Measurements from ENCODE around the gene TAAR8.

Gene TAAR8

GRCh38 chr6:132515386-132515785, 37.1 kb upstream of the TAAR8 start:
- H3K9me3 Mint-ChIP-seq, result no peaks in the 10 kb centered on the region
- no peak overlapping the region for H3K4me3 Mint-ChIP-seq
- no peak overlapping the region for H3K27ac Mint-ChIP-seq
- no peak for TF ChIP-seq CTCF (IDR thresholded peaks at IDR 0.05)
- no peak for DNase-seq
- H3K36me3 Mint-ChIP-seq (ENCODE audit: low read depth), result no peaks in the 10 kb centered on the region
- peaks cover 51% of the 10 kb centered on the region for H3K27me3 Mint-ChIP-seq (ENCODE audit: low read depth, poor library complexity)
- H3K4me1 Mint-ChIP-seq, result peaks cover 29% of the 10 kb centered on the region

- H3K27me3 Mint-ChIP-seq (ENCODE audit: low read depth, poor library complexity), result peaks cover 20% of the 10 kb centered on the region
- H3K9me3 Mint-ChIP-seq, result peaks cover 7% of the 10 kb centered on the region
- H3K4me1 Mint-ChIP-seq, result no peaks in the 10 kb centered on the region
- no peak for TF ChIP-seq CTCF (IDR thresholded peaks at IDR 0.05)
- DNase-seq, result no peak
- H3K36me3 Mint-ChIP-seq (ENCODE audit: low read depth), result no peaks in the 10 kb centered on the region
- no peak overlapping the region for H3K27ac Mint-ChIP-seq
- H3K4me3 Mint-ChIP-seq, result no peak overlapping the region
Observed at GRCh38 chr6:132520953-132521352, 31.5 kb upstream of the TAAR8 start.

DNA sequence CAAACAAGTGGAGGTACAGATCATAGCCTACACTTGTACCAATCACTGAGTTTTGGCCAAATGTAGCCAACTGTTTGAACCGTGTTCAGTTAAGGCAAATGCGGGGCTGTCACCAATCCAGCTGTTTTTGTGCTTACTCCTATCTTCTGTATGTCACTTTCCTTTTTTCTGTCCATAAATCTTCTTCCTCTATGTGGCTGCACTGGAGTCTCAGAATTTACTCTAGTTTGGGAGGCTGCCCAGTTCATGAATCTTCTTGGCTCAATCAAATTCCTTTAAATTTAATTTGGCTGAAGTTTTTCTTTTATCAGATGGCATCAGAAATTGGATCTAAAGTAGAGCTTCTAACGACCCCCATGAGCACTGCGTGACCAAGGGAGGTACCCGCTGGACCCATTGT, 27.8 kb upstream of the TAAR8 start:
- TF ChIP-seq CTCF (IDR thresholded peaks at IDR 0.05), result no peak
- H3K4me3 Mint-ChIP-seq, result no peak overlapping the region
- peaks cover under 1% of the 10 kb centered on the region for H3K27me3 Mint-ChIP-seq (ENCODE audit: low read depth, poor library complexity)
- DNase-seq, result no peak
- H3K4me1 Mint-ChIP-seq, result peaks cover 14% of the 10 kb centered on the region
- no peaks in the 10 kb centered on the region for H3K36me3 Mint-ChIP-seq (ENCODE audit: low read depth)
- H3K27ac Mint-ChIP-seq, result no peak overlapping the region
- H3K9me3 Mint-ChIP-seq, result peaks cover 7% of the 10 kb centered on the region

DNA sequence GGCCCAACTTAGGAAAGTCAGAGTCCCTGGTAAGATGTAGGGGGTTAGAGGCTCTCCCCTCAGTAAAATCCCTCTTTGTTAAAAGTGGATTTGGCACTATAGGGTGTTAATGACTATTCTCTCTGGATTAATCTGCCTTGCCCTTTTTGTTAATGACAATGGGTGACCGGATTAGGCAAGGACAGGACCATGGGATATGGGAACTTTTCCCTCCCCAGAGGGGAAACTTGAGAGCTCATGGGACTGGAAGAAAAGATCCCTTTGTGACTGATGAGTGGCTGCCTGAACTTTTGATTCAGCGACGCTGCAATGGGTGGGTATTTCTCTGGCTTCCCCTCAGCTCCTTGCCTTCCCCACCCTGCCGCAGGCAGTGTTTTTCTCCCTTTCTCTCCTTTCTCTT, 26.6 kb upstream of the TAAR8 start:
- Mint-ChIP-seq H3K4me3 (no peak overlapping the region), H3K36me3 (ENCODE audit: low read depth) (no peaks in the 10 kb centered on the region), H3K27ac (no peak overlapping the region), H3K9me3 (peaks cover 7% of the 10 kb centered on the region), H3K27me3 (ENCODE audit: low read depth, poor library complexity) (no peaks in the 10 kb centered on the region), H3K4me1 (peaks cover 14% of the 10 kb centered on the region)
- TF ChIP-seq CTCF (IDR thresholded peaks at IDR 0.05), result no peak
- no peak for DNase-seq

DNA sequence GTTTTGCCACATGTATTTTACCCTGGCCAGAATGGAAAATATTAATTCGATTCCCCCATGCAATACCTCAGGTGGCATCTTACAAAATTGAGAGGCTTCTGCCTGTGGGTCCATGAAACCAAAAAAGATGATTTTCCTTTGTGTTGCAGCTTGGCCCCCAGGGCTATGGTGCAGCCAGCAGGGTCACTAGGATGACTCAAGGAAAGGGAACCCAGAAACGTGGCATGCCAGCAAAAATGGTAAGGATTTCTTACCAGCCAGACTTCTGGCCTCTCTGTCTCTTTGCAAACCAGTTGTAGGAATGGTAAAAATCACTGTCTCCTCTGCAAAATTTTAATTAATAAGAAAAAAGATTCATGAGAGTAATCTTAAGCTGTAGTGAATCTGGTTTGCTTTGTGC, 26.0 kb upstream of the TAAR8 start:
- no peaks in the 10 kb centered on the region for H3K27me3 Mint-ChIP-seq (ENCODE audit: low read depth, poor library complexity)
- peaks cover 8% of the 10 kb centered on the region for H3K9me3 Mint-ChIP-seq
- TF ChIP-seq CTCF (IDR thresholded peaks at IDR 0.05), result no peak
- H3K4me3 Mint-ChIP-seq, result no peak overlapping the region
- no peak for DNase-seq
- H3K4me1 Mint-ChIP-seq, result peaks cover 14% of the 10 kb centered on the region
- H3K36me3 Mint-ChIP-seq (ENCODE audit: low read depth), result no peaks in the 10 kb centered on the region
- no peak overlapping the region for H3K27ac Mint-ChIP-seq

DNA sequence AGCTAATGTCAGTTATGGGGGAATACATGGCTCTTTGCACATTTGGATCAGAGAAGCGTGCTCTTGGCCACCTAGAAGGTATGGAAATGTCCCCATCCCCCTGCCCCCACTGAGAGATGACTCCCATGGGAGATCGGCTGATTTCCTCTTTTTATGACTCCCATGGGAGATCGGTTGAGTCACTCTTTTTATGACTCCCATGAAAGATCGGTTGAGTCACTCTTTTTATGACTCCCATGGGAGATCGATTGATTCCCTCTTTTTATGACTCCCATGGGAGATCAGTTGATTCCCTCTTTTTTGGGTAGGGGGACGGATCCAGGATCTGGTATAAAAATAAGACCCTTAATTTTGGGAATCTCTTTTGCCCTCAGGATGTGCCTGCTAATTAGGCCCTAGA, 24.7 kb upstream of the TAAR8 start:
- H3K27ac Mint-ChIP-seq, result no peak overlapping the region
- no peak for DNase-seq
- no peaks in the 10 kb centered on the region for H3K36me3 Mint-ChIP-seq (ENCODE audit: low read depth)
- no peak for TF ChIP-seq CTCF (IDR thresholded peaks at IDR 0.05)
- H3K27me3 Mint-ChIP-seq (ENCODE audit: low read depth, poor library complexity), result no peaks in the 10 kb centered on the region
- peaks cover 14% of the 10 kb centered on the region for H3K9me3 Mint-ChIP-seq
- no peak overlapping the region for H3K4me3 Mint-ChIP-seq
- H3K4me1 Mint-ChIP-seq, result peaks cover 14% of the 10 kb centered on the region
